ENCODE measurements around the gene PROM2. TPM values are rescaled to one million over a fixed set of nuclear protein-coding genes. Genes with fewer than 3 reads are reported as not detected.

The PROM2 gene
- polyA plus RNA-seq, 1 donor (not counting 4 experiments of a cell fraction or from before 2014, with no cell fraction given) = 11.4 TPM

GRCh38 chr2:95326433-95327140, 52.3 kb downstream of the PROM2 start:
- no peak for FAIRE-seq
- Histone ChIP-seq H3K9ac (ENCODE audit: control insufficient read depth, extremely low read depth, insufficient read depth, low read length) (no peak overlapping the region), H2AFZ (ENCODE audit: control insufficient read depth, low read length) (no peak overlapping the region), H3K4me3 (ENCODE audit: control insufficient read depth in 2 of 3, extremely low read depth in 1 of 3, insufficient read depth in 2 of 3, low read depth in 1 of 3, low read length in 3 of 3) (no peak overlapping the region), H3K9me3 (ENCODE audit: control insufficient read depth, low read depth, low read length) (no peaks in the 10 kb centered on the region), H3K27me3 (ENCODE audit: control insufficient read depth, extremely low read depth, insufficient read depth, low read length) (peaks cover 12% of the 10 kb centered on the region), H3K4me1 (ENCODE audit: control insufficient read depth, extremely low read depth, insufficient read depth, low read length) (no peaks in the 10 kb centered on the region), H3K27ac (ENCODE audit: control insufficient read depth, insufficient read depth, low read length) (no peak overlapping the region), H3K4me2 (ENCODE audit: control insufficient read depth, extremely low read depth, insufficient read depth, low read depth, low read length) (no peak overlapping the region), H3K36me3 (ENCODE audit: control insufficient read depth in 2 of 2, extremely low read depth in 1 of 2, insufficient read depth in 2 of 2, low read length in 2 of 2) (no peaks in the 10 kb centered on the region), H3K9me1 (ENCODE audit: control insufficient read depth, extremely low read depth, insufficient read depth, low read length) (no peaks in the 10 kb centered on the region), H4K20me1 (ENCODE audit: control insufficient read depth, extremely low read depth, insufficient read depth, low read length) (peaks cover 4% of the 10 kb centered on the region), H3K79me2 (ENCODE audit: control insufficient read depth, insufficient read depth, low read length) (no peaks in the 10 kb centered on the region)
- dilution Hi-C loops (cut with MboI; ENCODE audit: extremely low pct_ligation_motif_present, low sequenced_read_pairs) = no loop called here
- DNase-seq (ENCODE audit: low read depth, low spot score) = no peak
- TF ChIP-seq CTCF (optimal IDR thresholded peaks at IDR 0.05 in 1 of 3, IDR thresholded peaks at IDR 0.05 in 1 of 3, conservative IDR thresholded peaks at IDR 0.05 in 1 of 3; ENCODE audit: extremely low read depth in 1 of 3, insufficient read depth in 2 of 3, low read length in 3 of 3) (no peak), EZH2 (IDR thresholded peaks at IDR 0.05; ENCODE audit: low read length) (no peak)

- Histone ChIP-seq H3K79me2 (ENCODE audit: control insufficient read depth, insufficient read depth, low read length) (no peaks in the 10 kb centered on the region), H3K4me3 (ENCODE audit: control insufficient read depth in 2 of 3, extremely low read depth in 1 of 3, insufficient read depth in 2 of 3, low read depth in 1 of 3, low read length in 3 of 3) (no peak overlapping the region), H2AFZ (ENCODE audit: control insufficient read depth, low read length) (no peak overlapping the region), H3K27ac (ENCODE audit: control insufficient read depth, insufficient read depth, low read length) (no peak overlapping the region), H3K9me1 (ENCODE audit: control insufficient read depth, extremely low read depth, insufficient read depth, low read length) (no peaks in the 10 kb centered on the region), H4K20me1 (ENCODE audit: control insufficient read depth, extremely low read depth, insufficient read depth, low read length) (peaks cover 4% of the 10 kb centered on the region), H3K36me3 (ENCODE audit: control insufficient read depth in 2 of 2, extremely low read depth in 1 of 2, insufficient read depth in 2 of 2, low read length in 2 of 2) (no peaks in the 10 kb centered on the region), H3K9ac (ENCODE audit: control insufficient read depth, extremely low read depth, insufficient read depth, low read length) (no peak overlapping the region), H3K27me3 (ENCODE audit: control insufficient read depth, extremely low read depth, insufficient read depth, low read length) (peaks cover 3% of the 10 kb centered on the region), H3K4me2 (ENCODE audit: control insufficient read depth, extremely low read depth, insufficient read depth, low read depth, low read length) (no peak overlapping the region), H3K4me1 (ENCODE audit: control insufficient read depth, extremely low read depth, insufficient read depth, low read length) (no peaks in the 10 kb centered on the region), H3K9me3 (ENCODE audit: control insufficient read depth, low read depth, low read length) (no peaks in the 10 kb centered on the region)
- DNase-seq (ENCODE audit: low read depth, low spot score) (no peak), FAIRE-seq (no peak)
- no peak for TF ChIP-seq EZH2 (IDR thresholded peaks at IDR 0.05; ENCODE audit: low read length)
- TF ChIP-seq CTCF (optimal IDR thresholded peaks at IDR 0.05 in 1 of 3, IDR thresholded peaks at IDR 0.05 in 1 of 3, conservative IDR thresholded peaks at IDR 0.05 in 1 of 3; ENCODE audit: extremely low read depth in 1 of 3, insufficient read depth in 2 of 3, low read length in 3 of 3) = no peak
- dilution Hi-C loops (cut with MboI; ENCODE audit: extremely low pct_ligation_motif_present, low sequenced_read_pairs) = no loop called here
These were observed 53.6 kb downstream of the PROM2 start for GRCh38 chr2:95327861-95328260.

All from keratinocyte (primary cell).